Lower leg skin (tissue), 4 donors: ENCODE data around the gene FNDC5. TPM values are rescaled to one million over a fixed set of nuclear protein-coding genes. Genes with fewer than 3 reads are reported as not detected.
A peak's percentile ranks its signal among the peaks of the same experiment; 100 is the strongest.

ENCODE experiments used
- DNase-seq, 2 donors: peaks; one replicate each; pipeline ENCODE4 v3.0.0-alpha.2; 2019; ENCODE audit warnings: low spot score in 2 of 2
- H3K4me3 ChIP-seq: fragments of 200-600 bp; sonication (generic); 2 replicates; pipeline ENCODE4 v1.5.1; 2017; ENCODE audit warnings: mild to moderate bottlenecking, low read depth; ENCODE audit not compliant: poor library complexity, severe bottlenecking
- CTCF ChIP-seq, 3 donors: fragments of 450-650 bp; IDR thresholded peaks; one replicate each; pipeline ENCODE4 v1.5.1; 2016; ENCODE audit warnings: antibody characterized with exemption in 3 of 3, mild to moderate bottlenecking in 3 of 3, moderate library complexity in 2 of 3
- POLR2A ChIP-seq, 2 donors: fragments of 450-650 bp; IDR thresholded peaks; one replicate each; pipeline ENCODE4 v1.6.1; 2016 to 2017; ENCODE audit warnings: antibody characterized with exemption in 2 of 2, mild to moderate bottlenecking in 1 of 2, moderate library complexity in 1 of 2
- WGBS, 2 donors: methylation state at CpG; one replicate each; pipeline ENCODE4 v1.1.5; 2018; 5-methylcytosine and 5-hydroxymethylcytosine counted together
- intact Hi-C: fragments of 100-400 bp; cut with DNase I; formaldehyde crosslinking; loops from one replicate; pipeline ENCODE4 v1.15.0; 2023; ENCODE audit warnings: low total_unique reads
- total RNA-seq, 4 donors: library from RNA; depleted of rRNA; stranded (reverse); fragments of >200 nt; gene quantifications; one replicate each; pipeline ENCODE4 v1.1.0, GENCODE V29; 2016

FNDC5 gene
- total RNA-seq, 4 donors from 2014 or later = 0.27 to 0.58 TPM; not detected in 2

GRCh38 chr1:32877211-32878110, 6.7 kb upstream of the FNDC5 start:
- intact Hi-C loops = no loop called here
- peak in 1 of 2 donors; percentile 50 for DNase-seq
- no peak for TF ChIP-seq POLR2A (IDR thresholded peaks at IDR 0.05)
- no peak overlapping the region for H3K4me3 ChIP-seq
- 52 to 64% methylated on average over 13 of the region's 13 CpGs for WGBS, 2 donors

- no peak overlapping the region for H3K4me3 ChIP-seq
- peak in 1 of 2 donors; percentile 82 for DNase-seq
- TF ChIP-seq POLR2A (IDR thresholded peaks at IDR 0.05) (no peak), CTCF (IDR thresholded peaks at IDR 0.05) (peak in 1 of 3 donors; percentile 75)
- 34 to 37% methylated on average over 13 to 16 of the region's 16 CpGs for WGBS, 2 donors
- intact Hi-C loops = no loop called here
These were observed 5.9 kb upstream of the FNDC5 start for GRCh38 chr1:32876341-32877210.

- TF ChIP-seq CTCF (IDR thresholded peaks at IDR 0.05) (no peak), POLR2A (IDR thresholded peaks at IDR 0.05) (no peak)
- peak in 1 of 2 donors; percentile 61 for DNase-seq
- no peak overlapping the region for H3K4me3 ChIP-seq
- 75 to 77% methylated on average over 5 of the region's 5 CpGs for WGBS, 2 donors
- intact Hi-C loops = no loop called here
These were observed 4.4 kb upstream of the FNDC5 start for GRCh38 chr1:32874860-32875752.

- intact Hi-C loops = no loop called here
- no peak overlapping the region for H3K4me3 ChIP-seq
- DNase-seq = peak in 1 of 2 donors; percentile 67
- TF ChIP-seq CTCF (IDR thresholded peaks at IDR 0.05) (no peak), POLR2A (IDR thresholded peaks at IDR 0.05) (no peak)
- WGBS, 2 donors = 81 to 94% methylated on average over 5 of the region's 5 CpGs
These were observed 2.8 kb upstream of the FNDC5 start for GRCh38 chr1:32873484-32873883.

GRCh38 chr1:32872192-32872460, 1.4 kb upstream of the FNDC5 start:
- peak in 1 of 2 donors; percentile 58 for DNase-seq
- 64% methylated on average over 7 of the region's 7 CpGs for WGBS, 2 donors
- TF ChIP-seq POLR2A (IDR thresholded peaks at IDR 0.05) = no peak
- TF ChIP-seq CTCF (IDR thresholded peaks at IDR 0.05) = no peak
- intact Hi-C loops = no loop called here
- H3K4me3 ChIP-seq = no peak overlapping the region
